Measurements from ENCODE around the gene ARMH2.
"Not testable (repeated sequence)": the region's sequence is repeated elsewhere in the genome, so short reads cannot be mapped to it uniquely, and the experiment has no call there.

The ARMH2 gene

GRCh38 chr6:24768361-24768760, 30.4 kb downstream of the ARMH2 start:
- no peaks in the 10 kb centered on the region for H3K27me3 ChIP-seq (ENCODE audit: control insufficient read depth, insufficient read depth, low read length)
- no peaks in the 10 kb centered on the region for H3K9me3 ChIP-seq (ENCODE audit: control insufficient read depth, low read length)
- no peaks in the 10 kb centered on the region for H3K36me3 ChIP-seq (ENCODE audit: control insufficient read depth, insufficient read depth, low read length)
- TF ChIP-seq CTCF (IDR thresholded peaks at IDR 0.05), result no peak
- H3K4me2 ChIP-seq (ENCODE audit: low read length), result no peak overlapping the region
- H3K4me3 ChIP-seq (ENCODE audit: low read depth, low read length), result no peak overlapping the region
- no peaks in the 10 kb centered on the region for H3K79me2 ChIP-seq
- no peak overlapping the region for H3K9ac ChIP-seq
- no peaks in the 10 kb centered on the region for H3K4me1 ChIP-seq
- H2AFZ ChIP-seq, result no peak overlapping the region
- no peak overlapping the region for H3K27ac ChIP-seq

- Histone ChIP-seq H3K4me1 (no peaks in the 10 kb centered on the region), H3K36me3 (ENCODE audit: control insufficient read depth, insufficient read depth, low read length) (no peaks in the 10 kb centered on the region), H3K9ac (no peak overlapping the region), H3K9me3 (ENCODE audit: control insufficient read depth, low read length) (no peaks in the 10 kb centered on the region), H3K4me3 (ENCODE audit: low read depth, low read length) (no peak overlapping the region), H3K27me3 (ENCODE audit: control insufficient read depth, insufficient read depth, low read length) (no peaks in the 10 kb centered on the region), H3K27ac (no peak overlapping the region), H3K4me2 (ENCODE audit: low read length) (no peak overlapping the region), H3K79me2 (no peaks in the 10 kb centered on the region), H2AFZ (no peak overlapping the region)
- TF ChIP-seq CTCF (IDR thresholded peaks at IDR 0.05), result peak; percentile 33
Measured at GRCh38 chr6:24766680-24767462, 31.8 kb downstream of the ARMH2 start.

- not testable (repeated sequence) for H2AFZ ChIP-seq; H3K27ac ChIP-seq; H3K27me3 ChIP-seq (ENCODE audit: control insufficient read depth, insufficient read depth, low read length); H3K4me1 ChIP-seq; H3K4me3 ChIP-seq (ENCODE audit: low read depth, low read length); H3K79me2 ChIP-seq; H3K36me3 ChIP-seq (ENCODE audit: control insufficient read depth, insufficient read depth, low read length); H3K9ac ChIP-seq; H3K4me2 ChIP-seq (ENCODE audit: low read length); H3K9me3 ChIP-seq (ENCODE audit: control insufficient read depth, low read length)
Measured at GRCh38 chr6:24765968-24766367, 32.7 kb downstream of the ARMH2 start.

DNA sequence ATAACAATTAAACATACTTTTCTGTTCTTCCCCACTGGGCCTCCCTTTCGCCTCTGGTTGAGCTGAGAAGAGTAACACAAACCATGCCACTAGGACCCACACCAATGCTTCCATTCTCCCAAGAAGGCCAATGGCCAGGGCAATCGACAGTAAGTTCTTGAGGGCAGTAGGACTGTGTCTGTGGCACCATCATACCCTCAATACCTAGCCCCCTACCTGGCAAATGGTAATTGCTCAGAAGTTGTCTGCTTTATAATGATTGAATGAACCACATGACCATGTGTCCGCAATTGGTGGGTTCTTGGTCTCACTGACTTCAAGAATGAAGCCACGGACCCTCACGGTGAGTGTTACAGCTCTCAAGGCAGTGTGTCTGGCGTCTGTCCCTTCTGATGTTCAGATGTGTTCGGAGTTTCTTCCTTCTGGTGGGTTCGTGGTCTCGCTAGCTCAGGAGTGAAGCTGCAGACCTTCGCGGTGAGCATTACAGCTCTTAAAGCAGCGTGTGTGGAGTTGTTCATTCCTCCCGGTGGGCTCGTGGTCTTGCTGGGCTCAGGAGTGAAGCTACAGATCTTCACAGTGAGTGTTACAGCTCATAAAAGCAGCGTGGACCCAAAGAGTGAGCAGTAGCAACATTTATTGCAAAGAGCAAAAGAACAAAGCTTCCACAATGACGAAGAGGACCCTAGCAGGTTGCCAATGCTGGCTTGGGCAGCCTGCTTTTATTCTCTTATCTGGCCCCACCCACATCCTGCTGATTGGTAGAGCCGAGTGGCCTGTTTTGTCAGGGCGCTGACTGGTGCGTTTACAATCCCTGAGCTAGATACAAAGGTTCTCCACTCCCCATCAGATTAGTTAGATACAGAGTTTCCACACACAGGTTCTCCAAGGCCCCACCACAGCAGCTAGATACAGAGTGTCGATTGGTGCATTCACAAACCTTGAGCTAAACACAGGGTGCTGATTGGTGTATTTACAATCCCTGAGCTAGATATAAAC, 33.6 kb downstream of the ARMH2 start:
- not testable (repeated sequence) for H3K9ac ChIP-seq; H3K4me1 ChIP-seq; H3K27me3 ChIP-seq (ENCODE audit: control insufficient read depth, insufficient read depth, low read length); H3K4me2 ChIP-seq (ENCODE audit: low read length); H3K9me3 ChIP-seq (ENCODE audit: control insufficient read depth, low read length); H3K4me3 ChIP-seq (ENCODE audit: low read depth, low read length); H3K27ac ChIP-seq; H3K79me2 ChIP-seq; H2AFZ ChIP-seq; H3K36me3 ChIP-seq (ENCODE audit: control insufficient read depth, insufficient read depth, low read length)

DNA sequence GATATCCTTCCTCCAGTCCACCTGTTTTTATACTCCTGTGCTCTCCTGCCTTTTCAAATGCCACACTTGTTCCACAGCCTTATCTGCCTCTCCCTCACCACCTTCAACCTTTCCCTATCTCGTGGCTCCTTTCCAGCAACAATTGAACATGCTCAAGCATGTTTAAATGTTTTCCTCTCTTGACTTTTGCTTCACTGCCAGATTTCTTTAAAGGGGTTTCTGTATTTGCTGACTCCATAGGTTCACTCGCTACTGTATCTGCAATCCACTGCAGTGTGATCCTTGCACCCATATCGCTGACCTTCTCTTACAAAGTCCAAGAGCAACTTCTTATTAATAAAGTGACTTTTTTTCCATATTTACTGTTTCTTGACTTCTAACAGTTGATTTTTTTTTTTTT, 35.1 kb downstream of the ARMH2 start:
- Histone ChIP-seq H3K27me3 (ENCODE audit: control insufficient read depth, insufficient read depth, low read length) (no peaks in the 10 kb centered on the region), H3K27ac (no peak overlapping the region), H3K36me3 (ENCODE audit: control insufficient read depth, insufficient read depth, low read length) (no peaks in the 10 kb centered on the region), H2AFZ (no peak overlapping the region), H3K79me2 (no peaks in the 10 kb centered on the region), H3K4me3 (ENCODE audit: low read depth, low read length) (no peak overlapping the region), H3K4me1 (no peaks in the 10 kb centered on the region), H3K9ac (no peak overlapping the region), H3K4me2 (ENCODE audit: low read length) (no peak overlapping the region), H3K9me3 (ENCODE audit: control insufficient read depth, low read length) (no peaks in the 10 kb centered on the region)
- TF ChIP-seq CTCF (IDR thresholded peaks at IDR 0.05), result no peak
